Measurements from ENCODE around the gene UNC5B.

Gene UNC5B

DNA sequence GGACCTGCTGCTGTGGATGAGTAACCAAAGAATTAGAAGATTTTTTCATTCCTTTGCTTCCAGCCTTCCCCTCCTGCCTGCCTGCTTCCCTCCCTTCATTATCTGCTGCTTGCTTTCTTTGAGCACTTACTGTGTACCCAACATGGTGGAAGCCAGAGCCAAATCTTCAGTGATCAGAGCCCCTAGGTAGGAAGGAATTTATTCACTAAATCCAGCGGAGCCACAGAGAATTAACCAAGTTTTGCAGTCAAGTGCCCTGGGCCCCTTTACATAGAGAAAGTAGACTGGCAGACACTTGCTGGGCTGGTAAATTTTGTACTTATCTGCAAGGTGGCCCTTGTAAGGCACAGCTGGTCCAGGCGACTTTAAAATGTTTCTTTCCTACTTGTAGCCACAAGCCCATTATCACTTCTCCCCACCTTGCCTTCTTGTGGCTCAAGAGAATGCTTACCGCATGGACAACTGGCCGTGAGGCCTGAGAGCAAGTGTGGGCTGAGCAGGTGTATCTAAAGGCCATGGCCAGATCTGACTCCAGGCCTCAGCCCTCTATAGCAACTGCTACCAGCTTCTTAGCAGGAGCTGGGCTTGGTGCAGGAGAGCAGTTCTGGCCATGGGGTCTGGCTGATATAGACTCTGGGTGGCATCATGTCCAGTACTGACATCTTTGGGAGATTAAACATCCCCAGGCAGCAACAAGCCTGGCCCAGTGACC is 11.1 kb downstream of the UNC5B start:
- DNase-seq, result no peak

DNA sequence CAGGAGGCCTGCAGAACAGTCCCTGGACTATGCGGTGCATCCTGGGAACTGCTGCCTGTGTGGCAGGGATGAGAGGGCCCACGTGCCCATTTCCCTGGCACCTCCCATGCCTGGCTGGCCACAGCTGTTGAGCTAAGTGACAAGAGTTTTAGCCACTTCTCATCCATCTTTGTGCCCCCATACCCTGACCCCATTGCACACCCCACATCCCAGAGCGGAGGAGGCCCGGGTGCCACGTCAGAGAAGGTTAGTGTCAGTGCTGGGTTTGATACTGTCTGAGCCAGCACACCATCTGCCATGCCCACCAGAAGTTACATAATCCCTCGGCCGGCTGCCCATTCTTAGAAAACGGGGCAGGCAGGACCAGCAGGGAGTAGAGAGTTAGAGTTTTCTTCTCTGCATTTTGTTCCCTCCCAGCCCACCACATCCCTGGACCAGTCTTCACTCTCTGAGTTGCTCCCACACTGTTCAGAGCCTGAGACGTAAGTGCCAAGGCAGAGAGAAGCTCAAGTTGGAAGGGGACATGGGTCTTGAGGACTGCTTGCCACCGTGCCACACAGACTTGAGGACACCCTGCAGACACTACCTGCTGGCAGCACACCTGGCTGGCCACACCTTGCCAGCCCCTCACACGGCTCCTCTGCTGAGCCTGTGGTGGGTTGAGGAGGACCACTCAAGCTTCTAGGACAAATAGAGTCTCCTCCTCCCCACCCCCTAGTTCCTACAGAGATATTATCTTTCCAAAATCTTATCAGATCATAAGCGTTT is 13.1 kb downstream of the UNC5B start:
- DNase-seq, result no peak

DNA sequence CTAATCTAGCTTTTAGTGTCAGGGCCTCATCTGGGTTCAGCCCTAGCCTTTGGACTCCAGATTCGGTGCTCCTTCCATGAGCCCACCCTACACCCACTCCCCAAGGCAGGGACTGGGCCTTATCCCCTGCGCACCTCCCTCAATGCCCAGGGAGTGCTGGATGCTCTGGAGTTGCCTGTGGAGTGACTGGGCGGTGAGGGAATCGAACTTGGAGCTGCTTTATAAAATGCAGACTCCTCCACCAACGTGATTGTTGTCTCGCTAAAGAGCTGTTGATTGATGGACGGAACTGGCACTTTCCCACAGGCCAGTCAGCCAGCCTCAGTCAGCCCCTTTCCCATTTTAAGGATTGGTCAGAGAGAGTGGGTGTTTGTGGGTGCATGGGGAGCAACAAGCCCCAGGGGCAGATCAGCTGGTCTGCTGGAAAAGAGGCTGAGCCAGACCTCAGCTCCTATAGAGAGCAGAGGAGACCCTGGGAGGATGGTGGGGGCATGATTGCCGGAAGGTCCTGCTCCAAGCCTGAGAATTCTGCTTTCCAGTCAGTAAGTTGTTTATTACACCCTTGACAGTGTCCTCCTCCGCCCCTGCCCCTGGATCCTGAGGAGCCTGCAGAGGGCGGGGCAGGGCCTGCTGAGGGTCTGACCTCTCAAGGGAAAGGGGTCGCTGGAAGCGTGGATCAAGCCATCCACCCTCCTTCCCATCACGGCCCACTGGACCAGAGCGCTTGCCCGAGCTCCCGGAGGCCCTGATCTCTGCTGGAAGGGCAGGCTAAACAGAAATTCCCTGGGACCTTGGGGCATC is 16.7 kb downstream of the UNC5B start:
- no peak for DNase-seq

DNA sequence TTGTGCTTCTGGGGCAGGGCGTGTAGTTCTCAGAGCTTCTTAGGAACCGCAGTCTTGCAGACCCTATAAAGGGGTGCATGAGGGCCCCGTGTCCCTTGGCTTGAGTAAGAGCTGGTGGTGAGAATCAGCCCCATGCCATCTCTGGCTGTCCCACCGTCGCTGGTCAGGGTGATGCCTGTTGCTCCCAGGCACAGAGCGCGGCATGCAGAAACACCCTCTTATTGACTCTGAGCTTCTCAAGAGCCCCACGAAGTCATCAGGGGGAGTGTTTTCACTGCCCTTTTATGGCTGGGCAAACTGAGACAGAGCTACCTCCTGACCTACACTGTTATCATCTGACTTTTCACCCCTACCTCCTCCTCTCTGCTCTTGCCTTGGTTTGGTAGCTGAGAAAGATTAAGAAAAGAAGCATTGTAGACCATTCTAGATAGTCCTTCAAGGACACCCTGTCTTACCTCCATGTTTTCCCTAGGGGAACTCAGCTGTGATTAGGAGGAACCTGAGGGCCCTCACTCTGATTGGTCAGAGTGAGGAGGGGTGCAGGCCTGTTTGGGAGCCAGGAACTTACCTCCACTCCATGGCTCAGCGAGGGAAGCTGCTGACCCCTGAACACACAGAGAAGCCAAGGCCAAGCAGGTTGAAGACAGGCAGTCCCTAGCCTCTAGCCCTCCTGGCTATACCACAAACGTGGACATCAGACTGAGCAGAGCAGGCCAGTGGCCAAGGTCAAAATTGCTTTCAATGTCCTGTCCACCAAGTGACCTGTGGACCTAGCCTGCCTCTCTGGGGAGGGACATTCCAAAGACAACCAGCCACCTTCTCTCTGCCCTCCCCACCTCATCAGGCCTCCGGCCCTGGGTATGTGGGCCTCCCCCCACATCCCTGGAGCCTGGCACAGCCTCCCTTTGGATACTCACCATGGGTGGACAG is 17.6 kb downstream of the UNC5B start:
- DNase-seq, result no peak

DNA sequence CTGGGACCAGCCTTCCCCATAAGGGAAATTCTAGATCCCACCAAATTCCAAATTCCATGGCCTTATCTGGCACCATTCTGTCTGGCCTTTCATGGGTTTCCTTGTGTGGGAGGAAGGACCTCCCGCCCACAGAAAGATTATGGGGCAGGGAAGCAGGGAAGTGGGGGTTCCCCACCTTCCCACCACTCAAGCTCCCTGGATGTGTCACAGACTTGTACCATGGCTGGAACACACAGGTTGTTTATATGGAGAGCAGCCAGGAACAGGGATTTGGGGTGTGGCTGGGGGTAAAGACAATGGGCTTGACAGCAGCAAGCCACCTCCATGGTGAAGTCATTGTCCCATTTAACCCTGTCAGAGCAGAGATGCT is 18.3 kb downstream of the UNC5B start:
- no peak for DNase-seq

DNA sequence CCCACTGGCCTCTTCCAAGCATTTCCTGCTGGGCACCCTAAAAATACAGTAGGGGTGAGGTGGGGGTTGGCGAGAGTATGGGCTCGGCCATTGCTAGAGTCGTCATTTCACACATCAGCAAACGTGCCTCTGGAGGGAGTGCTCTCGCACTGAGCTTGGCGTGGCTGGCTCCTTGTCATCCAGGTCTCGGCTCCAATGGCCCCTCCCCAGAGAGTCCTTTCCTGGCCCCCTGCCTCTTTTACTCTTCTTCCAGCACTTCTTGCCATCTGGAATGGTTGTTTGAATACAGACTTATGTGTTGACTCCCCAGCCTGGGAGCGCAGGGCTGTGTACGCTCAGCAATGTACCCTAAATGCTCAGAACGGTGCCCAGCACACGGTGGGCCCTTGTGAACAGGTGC is 18.8 kb downstream of the UNC5B start:
- no peak for DNase-seq

DNA sequence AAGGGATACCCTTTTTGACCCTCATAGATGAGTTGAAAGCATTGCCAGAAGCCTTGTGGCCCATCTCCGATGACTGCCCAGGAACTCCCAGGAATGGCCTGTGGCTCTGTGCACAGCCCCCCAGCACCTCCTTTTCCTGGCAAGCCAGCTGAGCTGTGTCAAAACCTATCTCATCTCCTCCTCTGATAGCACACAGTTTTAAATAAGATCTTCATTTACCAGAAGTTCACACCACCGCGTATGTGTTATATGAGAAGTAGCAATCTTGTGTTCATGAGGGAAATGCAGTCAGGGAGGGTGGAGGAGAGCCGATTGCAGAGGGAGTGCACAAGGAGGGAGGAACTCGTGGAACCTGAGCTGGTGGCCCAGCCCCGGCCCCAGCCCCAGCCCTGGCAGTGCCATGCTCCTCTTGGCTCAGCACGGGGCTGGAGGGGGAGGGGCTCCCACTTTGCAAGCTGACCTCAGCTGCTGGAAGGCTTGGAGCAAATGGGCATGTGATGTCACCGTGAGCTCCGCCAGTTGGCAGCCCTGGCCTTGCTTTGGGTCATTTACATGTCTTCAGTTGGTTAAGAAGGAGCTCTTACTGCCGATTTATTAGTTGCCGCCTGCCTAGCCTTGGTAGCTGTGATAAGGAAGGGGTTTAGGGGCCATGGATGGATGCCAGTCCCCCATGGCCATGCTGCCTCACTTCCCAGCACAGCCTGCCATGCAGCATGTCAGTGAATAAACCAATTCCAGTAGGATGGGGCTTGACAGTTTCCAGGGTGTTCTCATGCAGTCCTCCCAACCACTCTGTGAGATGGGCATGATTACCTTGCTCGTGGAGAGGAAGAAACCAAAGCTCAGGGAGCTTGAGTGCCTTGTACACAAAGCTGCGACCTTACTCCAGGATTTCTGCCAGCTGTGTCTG is 20.0 kb downstream of the UNC5B start:
- peak in 1 of 2 experiments; percentile 21 for DNase-seq

DNA sequence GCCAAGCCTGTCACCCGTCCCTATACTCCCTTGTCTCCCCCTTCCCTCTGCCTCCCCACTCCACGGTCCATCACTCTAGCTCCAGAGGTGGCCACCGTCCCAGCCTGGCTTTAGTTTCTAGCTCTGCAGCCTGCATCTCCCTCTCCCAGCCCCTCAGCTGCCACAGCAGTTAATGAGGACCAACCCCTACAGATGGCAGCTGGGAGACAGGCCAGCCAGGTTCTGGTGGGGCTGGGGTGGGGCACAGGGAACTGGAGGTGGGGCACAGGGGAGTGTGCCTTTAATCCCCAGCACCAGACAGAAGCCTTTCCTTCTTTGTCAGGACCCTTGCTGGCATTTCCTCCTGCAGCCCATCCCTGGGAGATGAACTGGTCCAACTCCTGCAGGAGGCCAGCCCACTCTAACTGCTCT is 21.1 kb downstream of the UNC5B start:
- DNase-seq, result no peak

DNA sequence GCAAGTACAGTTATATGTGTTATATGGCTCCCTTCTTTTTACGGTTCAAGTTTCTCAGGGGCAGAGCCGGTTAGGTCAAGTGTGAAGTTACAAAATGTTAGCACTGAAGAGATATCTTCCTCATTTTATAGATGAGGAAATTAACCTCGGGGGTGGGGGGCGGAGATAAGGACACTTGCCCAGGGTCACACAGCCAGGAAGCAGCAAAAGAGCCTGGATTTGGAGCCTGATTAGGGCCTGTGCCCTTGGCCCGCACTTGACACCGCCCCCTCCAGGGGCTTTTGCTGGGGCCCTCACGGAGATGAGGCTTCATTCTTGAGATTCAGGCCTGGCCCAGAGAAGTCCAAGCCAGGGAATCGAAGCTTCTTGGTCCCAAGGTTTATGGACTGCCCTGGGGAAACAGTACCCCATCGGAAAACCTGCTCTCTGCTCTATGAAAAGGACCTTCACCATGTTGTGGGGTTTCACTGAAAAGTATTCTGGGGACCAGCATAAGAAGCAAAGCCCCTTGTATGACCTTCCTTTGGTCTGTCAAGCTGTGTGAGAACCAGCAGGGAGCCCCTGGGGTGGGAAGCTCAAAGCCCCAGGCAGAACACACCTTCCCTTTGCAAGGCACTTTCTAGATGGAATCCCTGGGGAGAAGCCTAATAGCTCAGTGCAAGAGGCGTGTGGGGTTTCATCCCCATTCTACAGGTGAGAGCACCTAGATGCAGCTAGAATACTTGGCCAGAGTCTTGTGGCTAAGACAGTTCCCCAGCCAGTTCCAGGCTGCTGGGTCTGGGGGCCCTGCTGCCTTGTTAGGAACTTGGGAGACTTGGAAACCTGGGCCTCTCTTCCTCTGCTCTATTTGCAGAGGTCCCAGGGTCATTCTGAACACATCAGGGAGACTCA is 21.9 kb downstream of the UNC5B start:
- no peak for DNase-seq

DNA sequence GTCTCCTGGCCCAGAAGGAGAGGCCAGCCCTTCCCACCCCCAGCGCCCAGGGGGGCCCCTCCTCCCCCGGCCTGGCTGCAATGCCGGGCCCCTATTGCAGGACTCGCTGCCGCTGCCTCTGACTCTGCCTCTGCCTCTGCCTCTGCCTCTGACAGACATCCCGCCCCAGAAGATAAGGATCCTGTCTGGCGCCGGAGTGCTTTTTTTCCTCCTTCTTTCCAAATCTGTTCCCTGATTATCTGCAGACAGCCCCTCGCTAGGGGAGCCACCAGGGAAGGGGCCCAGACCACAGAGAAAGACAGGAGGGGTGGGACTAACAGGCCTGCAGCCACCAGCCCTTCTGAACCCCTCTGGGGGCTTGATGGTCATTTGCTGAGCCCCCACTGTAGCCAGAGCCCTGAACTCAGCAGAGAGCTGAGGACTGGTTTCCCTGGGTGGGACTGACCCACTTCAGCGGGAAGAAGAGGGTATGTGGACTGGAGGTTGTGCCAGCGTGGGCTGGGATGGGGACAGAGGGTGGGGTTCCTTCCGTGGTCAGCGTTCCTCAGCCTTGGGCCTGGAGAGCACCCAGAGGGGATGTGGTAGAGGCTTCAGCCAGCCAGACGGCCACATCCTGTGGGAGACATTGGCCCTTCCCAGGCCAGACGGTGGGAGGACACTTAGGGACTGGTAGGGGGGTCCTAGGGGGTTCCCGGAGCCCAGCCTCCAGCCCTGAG is 22.8 kb downstream of the UNC5B start:
- DNase-seq, result no peak

DNA sequence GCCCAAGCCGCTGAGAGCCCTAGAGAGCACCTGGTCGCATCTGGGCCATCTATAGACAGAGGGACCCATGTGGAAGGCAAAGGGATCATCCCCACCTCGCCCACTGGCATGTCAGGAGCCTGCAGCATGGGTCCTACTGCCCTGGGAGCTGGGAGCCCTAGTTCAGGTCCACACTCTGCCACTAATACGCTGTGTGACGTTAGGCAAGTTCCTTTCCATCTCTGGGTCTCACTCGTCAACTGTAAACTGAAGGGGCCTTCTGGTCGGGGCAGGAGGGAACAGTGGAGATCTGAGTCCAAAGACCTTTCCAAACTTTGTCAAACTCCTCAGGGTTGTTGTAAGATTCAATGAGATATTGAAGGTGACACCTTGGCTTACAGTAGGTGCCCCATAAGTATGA is 23.4 kb downstream of the UNC5B start:
- no peak for DNase-seq

DNA sequence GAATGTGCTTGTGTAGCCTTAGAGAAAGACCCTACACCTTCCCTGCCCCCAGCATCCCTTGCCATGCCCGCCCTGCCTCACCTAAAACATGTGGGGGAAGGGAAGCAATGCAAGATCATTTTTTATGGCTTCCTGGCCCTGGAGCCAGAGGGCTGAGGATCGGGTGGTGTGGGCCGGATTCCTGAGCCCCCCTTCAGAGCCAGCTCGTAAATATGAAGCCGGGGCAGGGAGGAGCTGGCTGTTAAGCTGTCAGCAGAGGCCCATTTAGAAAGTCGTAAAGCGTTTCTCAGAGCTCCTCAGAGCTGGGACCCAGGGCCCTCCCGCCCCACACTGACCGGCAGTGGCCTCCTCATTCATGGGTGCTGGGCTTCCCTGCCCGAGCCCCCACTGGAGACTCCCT is 23.9 kb downstream of the UNC5B start:
- DNase-seq, result no peak

DNA sequence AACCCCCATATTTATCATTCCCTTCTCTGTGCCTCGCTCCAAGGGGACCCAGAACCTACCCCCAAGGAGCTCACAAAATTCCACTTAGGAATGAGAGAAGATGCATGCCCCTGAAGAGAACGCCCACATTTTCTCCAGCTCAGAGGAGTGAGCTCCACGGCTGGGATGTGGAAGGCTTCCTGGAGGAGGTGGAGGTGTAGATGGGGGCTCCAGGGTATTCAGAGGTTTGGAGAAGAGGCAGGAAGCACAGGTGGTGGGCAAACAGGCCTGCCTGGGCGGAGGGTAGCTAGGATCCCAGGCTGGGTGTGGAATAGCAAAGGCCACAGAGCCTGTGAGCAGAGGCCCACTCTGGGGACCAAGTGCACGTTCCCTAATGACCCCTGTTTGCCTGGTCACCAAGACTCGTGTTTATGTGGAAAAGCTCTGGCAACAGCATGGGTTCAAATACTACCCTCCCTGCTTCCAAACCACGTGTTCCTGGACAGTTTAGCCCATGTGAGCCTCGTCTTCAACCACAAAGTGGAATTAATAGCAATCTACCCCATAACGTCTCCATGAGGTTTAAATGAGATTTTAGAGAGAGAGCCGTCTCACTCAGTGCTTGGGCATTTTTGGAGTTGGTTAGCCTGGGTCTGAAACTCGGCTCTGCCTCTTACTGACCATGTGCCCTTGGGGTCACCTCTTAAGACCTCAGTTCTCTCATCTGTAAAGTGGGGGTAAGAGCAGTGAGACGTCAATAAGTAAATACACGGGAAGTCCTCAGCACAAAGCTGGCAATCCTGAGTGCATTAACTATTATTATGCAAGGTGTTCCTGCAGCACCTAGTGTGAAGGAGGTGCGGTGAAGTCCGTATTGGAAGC is 24.7 kb downstream of the UNC5B start:
- no peak for DNase-seq

DNA sequence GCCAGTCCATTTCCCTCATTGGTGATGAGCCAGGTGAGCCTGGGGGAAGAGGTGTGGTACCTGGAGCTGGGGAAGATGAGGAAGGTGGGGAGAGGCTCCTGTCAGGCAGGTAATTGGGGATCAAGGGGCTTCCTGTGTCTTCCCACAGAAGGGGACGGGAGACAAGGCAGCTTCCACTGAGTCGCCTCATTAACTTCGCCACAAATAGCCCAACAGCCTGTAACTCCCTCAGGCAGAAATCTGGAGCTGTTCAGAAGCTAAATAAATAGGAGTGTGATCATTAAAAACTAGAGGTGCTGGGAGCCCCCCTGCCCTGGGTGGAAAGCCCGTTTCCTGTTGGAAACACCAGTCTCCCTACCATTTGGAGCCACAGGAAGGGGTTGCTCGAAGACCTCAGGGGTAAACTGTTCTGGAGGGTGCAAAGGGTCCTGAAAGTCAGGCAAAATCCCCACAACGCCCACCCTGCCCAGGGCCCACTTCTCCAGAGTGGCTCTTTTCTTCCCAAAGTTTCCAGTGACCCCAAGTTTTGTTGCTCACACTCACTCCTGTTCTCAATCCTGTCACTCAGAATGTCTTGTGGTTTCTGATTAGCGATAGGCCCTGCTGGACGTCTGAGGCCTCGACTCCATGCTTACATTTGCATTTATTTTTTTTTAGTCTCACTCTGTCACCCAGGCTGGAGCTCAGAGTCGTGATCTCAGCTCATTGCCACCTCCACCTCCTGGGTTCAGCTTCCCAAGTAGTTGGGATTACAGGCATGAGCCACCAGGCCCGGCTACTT is 25.7 kb downstream of the UNC5B start:
- no peak for DNase-seq

DNA sequence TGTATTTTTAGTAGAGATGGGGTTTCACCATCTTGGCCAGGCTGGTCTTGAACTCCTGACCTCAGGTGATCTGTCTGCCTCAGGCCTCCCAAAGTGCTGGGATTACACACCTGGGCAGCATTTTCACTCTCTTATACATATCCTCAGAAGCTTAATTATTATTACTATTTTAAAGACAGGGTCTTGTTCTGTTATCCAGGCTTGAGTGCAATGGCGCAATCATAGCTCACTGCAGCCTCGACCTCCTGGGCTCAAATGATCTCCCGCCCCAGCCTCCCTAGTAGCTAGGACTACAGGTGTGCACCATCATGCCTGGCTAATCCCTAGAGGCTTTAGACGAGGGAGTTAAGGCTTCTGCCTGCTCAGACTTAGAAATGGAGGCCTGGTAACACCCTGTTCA is 26.3 kb downstream of the UNC5B start:
- DNase-seq, result no peak

DNA sequence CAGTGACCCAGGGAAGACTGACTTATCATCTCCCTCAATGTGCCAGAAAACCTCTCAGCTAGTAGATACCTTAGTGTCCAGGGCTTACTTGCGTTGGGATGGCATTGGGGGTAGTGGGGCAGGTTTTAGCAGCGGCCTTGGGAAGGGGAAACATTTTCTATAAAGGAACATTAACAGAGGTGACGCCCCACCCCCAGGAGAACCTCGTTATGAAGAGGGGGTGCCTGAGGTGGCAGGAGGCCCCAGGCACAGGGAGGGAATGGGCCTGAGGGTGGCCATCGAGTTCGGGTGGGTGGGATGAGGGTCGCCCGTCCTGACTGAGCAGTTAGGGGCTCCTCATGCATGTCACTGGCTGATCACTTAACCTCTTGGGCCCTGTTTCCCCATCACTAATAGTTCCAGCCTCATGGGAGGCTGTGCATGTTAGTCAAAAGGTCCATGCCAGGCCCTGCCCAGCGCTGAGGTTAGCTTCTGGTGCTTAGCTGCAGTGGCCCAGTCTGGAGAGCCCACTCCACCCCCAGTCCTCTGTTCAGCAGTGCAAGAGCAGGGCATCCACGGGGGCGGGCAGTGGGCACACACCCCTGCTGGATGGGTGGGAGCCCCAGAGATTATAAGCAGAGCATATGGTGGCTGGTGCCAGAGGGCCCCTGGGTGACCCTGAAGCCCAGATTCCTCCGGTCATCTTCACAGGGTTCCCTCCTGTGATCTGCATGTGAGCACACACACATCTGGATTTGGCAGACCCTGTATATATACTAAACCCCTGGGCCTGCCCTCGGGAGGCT is 27.0 kb downstream of the UNC5B start:
- no peak for DNase-seq
